GM12872 (cell line): Measurements from ENCODE around the gene NATD1.

ENCODE experiments used
- TF ChIP-seq, protein P1 (sequence below): IDR thresholded peaks from 3 replicates; pipeline ENCODE4 v1.5.1; 2011; ENCODE audit warnings: low read depth, mild to moderate bottlenecking, low read length, moderate library complexity; ENCODE audit not compliant: insufficient read depth

The NATD1 gene

DNA sequence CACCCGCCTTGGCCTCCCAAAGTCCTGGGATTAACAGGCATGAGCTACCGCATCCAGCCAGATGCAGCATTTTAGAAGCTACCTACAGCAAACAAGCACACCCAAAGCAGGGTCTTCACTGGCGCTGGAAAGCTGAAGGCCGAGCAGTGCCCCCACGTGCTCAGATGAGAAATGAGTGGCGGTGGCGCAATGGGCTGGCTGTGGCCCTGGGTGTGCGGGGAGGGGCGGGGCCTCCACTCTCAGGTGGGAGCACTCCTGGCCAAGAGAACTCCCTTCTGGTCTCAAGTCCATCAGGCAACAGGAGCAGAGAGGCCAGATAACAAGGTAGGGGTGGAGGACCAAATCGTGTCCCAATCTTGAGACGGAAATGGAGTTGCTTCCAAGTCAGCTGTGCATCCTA lies 51.3 kb downstream of the NATD1 start:
- TF ChIP-seq, protein P1, sequence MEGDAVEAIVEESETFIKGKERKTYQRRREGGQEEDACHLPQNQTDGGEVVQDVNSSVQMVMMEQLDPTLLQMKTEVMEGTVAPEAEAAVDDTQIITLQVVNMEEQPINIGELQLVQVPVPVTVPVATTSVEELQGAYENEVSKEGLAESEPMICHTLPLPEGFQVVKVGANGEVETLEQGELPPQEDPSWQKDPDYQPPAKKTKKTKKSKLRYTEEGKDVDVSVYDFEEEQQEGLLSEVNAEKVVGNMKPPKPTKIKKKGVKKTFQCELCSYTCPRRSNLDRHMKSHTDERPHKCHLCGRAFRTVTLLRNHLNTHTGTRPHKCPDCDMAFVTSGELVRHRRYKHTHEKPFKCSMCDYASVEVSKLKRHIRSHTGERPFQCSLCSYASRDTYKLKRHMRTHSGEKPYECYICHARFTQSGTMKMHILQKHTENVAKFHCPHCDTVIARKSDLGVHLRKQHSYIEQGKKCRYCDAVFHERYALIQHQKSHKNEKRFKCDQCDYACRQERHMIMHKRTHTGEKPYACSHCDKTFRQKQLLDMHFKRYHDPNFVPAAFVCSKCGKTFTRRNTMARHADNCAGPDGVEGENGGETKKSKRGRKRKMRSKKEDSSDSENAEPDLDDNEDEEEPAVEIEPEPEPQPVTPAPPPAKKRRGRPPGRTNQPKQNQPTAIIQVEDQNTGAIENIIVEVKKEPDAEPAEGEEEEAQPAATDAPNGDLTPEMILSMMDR = no peak

DNA sequence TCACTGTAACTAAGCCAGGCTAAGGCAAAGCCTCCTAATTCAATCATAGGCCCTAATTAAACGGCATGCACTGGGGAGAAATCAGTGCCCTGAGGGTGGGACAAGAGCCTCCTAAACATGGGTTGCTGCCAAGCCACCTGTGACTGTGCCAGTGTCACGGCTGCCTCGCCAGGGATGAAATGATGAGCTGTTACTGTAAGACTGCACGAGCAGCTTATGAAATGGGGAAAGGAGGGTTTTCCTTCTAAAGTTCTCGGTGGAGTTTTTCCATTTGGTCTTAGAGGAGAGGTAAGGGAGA lies 52.0 kb downstream of the NATD1 start:
- TF ChIP-seq, protein P1 = no peak

DNA sequence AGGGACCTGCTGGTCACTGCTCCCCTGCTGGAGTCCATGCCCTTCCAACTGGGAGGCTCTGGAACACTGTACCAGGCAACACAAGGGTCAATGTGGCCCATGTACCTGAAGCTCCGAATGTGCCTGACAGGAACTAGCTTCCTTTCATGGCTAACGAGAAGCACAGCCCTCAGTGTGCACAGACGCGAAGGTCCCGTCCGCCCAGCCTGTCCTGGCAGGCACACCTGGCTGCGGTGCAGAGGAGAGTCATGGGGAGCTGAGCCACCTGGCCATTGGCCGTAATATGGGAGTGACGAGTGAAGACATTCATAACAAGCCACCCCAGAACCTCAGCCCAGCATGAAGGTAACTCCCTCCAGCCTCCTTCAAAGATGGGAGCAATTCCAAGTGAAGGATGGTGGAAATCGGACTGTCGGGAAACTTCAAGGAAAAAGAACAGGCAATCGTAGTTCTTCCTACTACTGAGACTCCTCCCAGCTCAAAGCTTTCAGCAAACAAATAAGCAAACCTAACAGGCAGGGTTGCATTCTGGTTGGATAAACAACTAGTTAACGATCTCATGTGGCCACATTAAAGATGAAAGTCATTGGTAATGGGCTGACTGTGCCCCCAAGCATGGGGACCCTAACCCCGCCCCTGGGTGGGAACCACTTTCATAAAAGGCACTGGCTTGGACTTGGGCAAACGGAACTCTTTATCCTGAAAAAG lies 52.5 kb downstream of the NATD1 start:
- TF ChIP-seq, protein P1 = no peak

DNA sequence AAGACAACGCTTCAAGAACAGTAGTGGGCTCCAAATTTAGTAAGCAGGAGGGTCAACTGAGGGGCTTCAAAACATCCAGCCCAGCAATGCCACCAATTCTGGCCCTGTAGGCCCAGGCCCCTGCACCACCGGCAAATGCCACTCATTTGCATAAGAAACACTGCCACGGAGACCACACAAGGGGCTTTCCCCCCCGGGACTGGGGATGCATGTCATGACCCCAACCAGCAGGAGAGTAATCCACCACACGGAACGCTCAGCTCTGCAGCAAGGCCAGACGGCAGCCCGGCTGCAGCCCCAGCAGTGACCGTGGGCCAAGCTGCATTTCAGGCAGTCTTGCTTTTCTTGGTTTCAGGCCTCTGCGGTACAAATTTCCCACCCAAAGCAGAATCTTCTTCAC lies 53.4 kb downstream of the NATD1 start:
- TF ChIP-seq, protein P1 = no peak

DNA sequence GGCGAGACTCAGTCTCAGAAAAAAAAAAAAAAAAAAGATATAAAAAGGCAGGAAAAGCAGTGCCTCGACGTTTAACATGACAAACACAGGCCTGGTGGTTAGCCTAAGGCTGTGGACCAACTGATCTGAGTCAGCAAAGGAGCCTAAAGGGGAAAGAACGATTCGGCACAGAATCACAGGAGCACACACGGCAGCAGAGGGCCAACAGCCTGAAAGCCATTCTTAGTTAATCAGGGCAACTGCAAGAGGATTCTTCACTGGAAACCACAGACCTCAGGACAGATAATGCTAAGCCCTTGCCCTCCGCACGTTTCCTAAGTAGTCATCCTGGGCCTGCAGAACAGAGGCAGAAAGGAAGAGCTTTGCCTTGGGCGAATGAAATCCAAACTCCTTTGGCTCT lies 53.9 kb downstream of the NATD1 start:
- TF ChIP-seq, protein P1 = no peak

DNA sequence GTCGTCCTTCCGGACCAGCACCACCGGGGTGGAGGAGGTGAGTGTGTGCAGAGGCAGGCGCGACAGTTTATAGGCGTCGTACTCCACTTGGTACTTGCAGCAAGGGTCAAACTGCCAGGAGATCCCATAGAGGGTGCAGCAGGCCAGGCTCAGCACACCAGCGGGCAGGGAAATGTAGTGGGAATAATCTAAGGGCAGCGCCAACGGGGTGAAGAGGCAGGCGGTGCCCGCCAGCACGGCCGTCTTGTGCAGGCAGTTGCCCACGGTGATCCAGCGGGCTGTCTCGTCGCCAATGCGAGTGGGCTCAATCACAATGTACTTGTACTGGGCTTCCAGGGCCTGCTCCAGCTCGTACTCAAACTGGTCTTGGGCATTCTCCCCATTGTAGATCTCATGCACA lies 54.8 kb downstream of the NATD1 start:
- TF ChIP-seq, protein P1 = no peak

DNA sequence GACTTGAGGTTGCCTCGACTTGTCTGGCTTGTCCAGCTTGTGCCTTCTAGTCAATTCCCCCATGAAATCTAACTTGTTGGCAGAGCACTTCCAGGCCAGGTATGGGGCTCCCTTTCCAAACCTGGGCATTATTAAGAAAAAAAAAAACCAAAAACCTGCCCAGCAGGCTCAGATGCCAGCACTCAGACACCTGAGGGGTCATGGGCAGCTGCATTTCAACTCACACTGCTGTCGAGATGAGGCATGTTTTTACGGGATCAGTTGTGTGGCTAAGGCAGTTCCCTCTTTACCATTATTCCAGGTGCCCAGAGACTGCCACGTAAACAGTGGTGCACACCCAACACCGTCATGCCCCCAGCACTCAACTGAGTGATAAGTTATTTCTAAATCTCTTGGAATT lies 57.1 kb downstream of the NATD1 start:
- TF ChIP-seq, protein P1 = no peak
